Measurements from ENCODE around the gene CLDN1.

The CLDN1 gene

GRCh38 chr3:190337301-190337700 is 15.1 kb upstream of the CLDN1 start:
- no peak for ATAC-seq
- no peak for TF ChIP-seq PATZ1 (CRISPR knock-in tag; IDR thresholded peaks at IDR 0.05; ENCODE audit: borderline replicate concordance)
- TF ChIP-seq TSHZ2 (CRISPR knock-in tag; IDR thresholded peaks at IDR 0.05), result no peak
- no peak for TF ChIP-seq ZFP30 (CRISPR knock-in tag; IDR thresholded peaks at IDR 0.05)

GRCh38 chr3:190336516-190337189 is 14.4 kb upstream of the CLDN1 start:
- TF ChIP-seq GLIS3 (CRISPR knock-in tag; IDR thresholded peaks at IDR 0.05) (no peak), OSR1 (CRISPR knock-in tag; IDR thresholded peaks at IDR 0.05) (no peak), PPARA (CRISPR knock-in tag; IDR thresholded peaks at IDR 0.05; ENCODE audit: borderline replicate concordance) (no peak), ZC3H10 (CRISPR knock-in tag; IDR thresholded peaks at IDR 0.05) (no peak), TCF4 (CRISPR knock-in tag; IDR thresholded peaks at IDR 0.05; ENCODE audit: borderline replicate concordance) (no peak), PATZ1 (CRISPR knock-in tag; IDR thresholded peaks at IDR 0.05; ENCODE audit: borderline replicate concordance) (no peak), SNAI2 (CRISPR knock-in tag; IDR thresholded peaks at IDR 0.05) (no peak), ESRRG (CRISPR knock-in tag; IDR thresholded peaks at IDR 0.05) (no peak), CSDC2 (CRISPR knock-in tag; IDR thresholded peaks at IDR 0.05) (no peak)
- ATAC-seq, result no peak

GRCh38 chr3:190333961-190334360 is 11.7 kb upstream of the CLDN1 start:
- TF ChIP-seq ZNF70 (CRISPR knock-in tag; IDR thresholded peaks at IDR 0.05) (no peak), PATZ1 (CRISPR knock-in tag; IDR thresholded peaks at IDR 0.05; ENCODE audit: borderline replicate concordance) (no peak), ZNF565 (CRISPR knock-in tag; conservative IDR thresholded peaks at IDR 0.05; ENCODE audit: low read depth) (no peak), ZFP30 (CRISPR knock-in tag; IDR thresholded peaks at IDR 0.05) (no peak), BACH2 (CRISPR knock-in tag; IDR thresholded peaks at IDR 0.05; ENCODE audit: borderline replicate concordance) (no peak)
- no peak for ATAC-seq

- no peak for ATAC-seq
- TF ChIP-seq BACH2 (CRISPR knock-in tag; IDR thresholded peaks at IDR 0.05; ENCODE audit: borderline replicate concordance) (no peak), RARB (CRISPR knock-in tag; IDR thresholded peaks at IDR 0.05) (no peak)
Measured at GRCh38 chr3:190330936-190331734, 8.9 kb upstream of the CLDN1 start.

GRCh38 chr3:190326930-190327329 is 4.7 kb upstream of the CLDN1 start:
- ATAC-seq, result no peak
- no peak for TF ChIP-seq ZFP30 (CRISPR knock-in tag; IDR thresholded peaks at IDR 0.05)
- TF ChIP-seq TSHZ2 (CRISPR knock-in tag; IDR thresholded peaks at IDR 0.05), result no peak
- no peak for TF ChIP-seq BACH2 (CRISPR knock-in tag; IDR thresholded peaks at IDR 0.05; ENCODE audit: borderline replicate concordance)
- no peak for TF ChIP-seq CSDC2 (CRISPR knock-in tag; IDR thresholded peaks at IDR 0.05)
- no peak for TF ChIP-seq SNAI2 (CRISPR knock-in tag; IDR thresholded peaks at IDR 0.05)
- TF ChIP-seq TCF4 (CRISPR knock-in tag; IDR thresholded peaks at IDR 0.05; ENCODE audit: borderline replicate concordance), result no peak
- no peak for TF ChIP-seq PPARA (CRISPR knock-in tag; IDR thresholded peaks at IDR 0.05; ENCODE audit: borderline replicate concordance)
- no peak for TF ChIP-seq GLIS3 (CRISPR knock-in tag; IDR thresholded peaks at IDR 0.05)
- TF ChIP-seq ZNF565 (CRISPR knock-in tag; conservative IDR thresholded peaks at IDR 0.05; ENCODE audit: low read depth), result no peak
- TF ChIP-seq ZC3H10 (CRISPR knock-in tag; IDR thresholded peaks at IDR 0.05), result no peak
- no peak for TF ChIP-seq OSR1 (CRISPR knock-in tag; IDR thresholded peaks at IDR 0.05)
- no peak for TF ChIP-seq RARB (CRISPR knock-in tag; IDR thresholded peaks at IDR 0.05)
- TF ChIP-seq ARNTL (CRISPR knock-in tag; IDR thresholded peaks at IDR 0.05; ENCODE audit: borderline replicate concordance, low read depth), result no peak
- TF ChIP-seq PATZ1 (CRISPR knock-in tag; IDR thresholded peaks at IDR 0.05; ENCODE audit: borderline replicate concordance), result no peak
- no peak for TF ChIP-seq ESRRG (CRISPR knock-in tag; IDR thresholded peaks at IDR 0.05)
